ENCODE measurements around the gene EPHB3.

The EPHB3 gene

GRCh38 chr3:184561061-184561912, at the start of gene EPHB3:
Gene EPHB3 (plus strand): TSS chr3:184561785. CDS start chr3:184562236, 451 bp downstream.
- DNase-seq (ENCODE audit: low read depth, low spot score): peak; percentile 95

- no peak for DNase-seq (ENCODE audit: low read depth, low spot score)
Measured at GRCh38 chr3:184512621-184513020, 49.0 kb upstream of the EPHB3 start.

- peak; percentile 29 for DNase-seq (ENCODE audit: low read depth, low spot score)
Measured at GRCh38 chr3:184513276-184514170, 48.1 kb upstream of the EPHB3 start.

GRCh38 chr3:184514171-184514490, 47.5 kb upstream of the EPHB3 start:
- no peak for DNase-seq (ENCODE audit: low read depth, low spot score)

- no peak for DNase-seq (ENCODE audit: low read depth, low spot score)
Measured at GRCh38 chr3:184523825-184524615, 37.6 kb upstream of the EPHB3 start.

GRCh38 chr3:184524981-184525336, 36.6 kb upstream of the EPHB3 start:
- no peak for DNase-seq (ENCODE audit: low read depth, low spot score)

- DNase-seq (ENCODE audit: low read depth, low spot score): no peak
Measured at GRCh38 chr3:184525337-184526087, 36.1 kb upstream of the EPHB3 start.

GRCh38 chr3:184526088-184526433, 35.5 kb upstream of the EPHB3 start:
- no peak for DNase-seq (ENCODE audit: low read depth, low spot score)

GRCh38 chr3:184531626-184532280, 29.8 kb upstream of the EPHB3 start:
- DNase-seq (ENCODE audit: low read depth, low spot score): no peak

GRCh38 chr3:184532940-184533732, 28.4 kb upstream of the EPHB3 start:
- no peak for DNase-seq (ENCODE audit: low read depth, low spot score)

- no peak for DNase-seq (ENCODE audit: low read depth, low spot score)
Measured at GRCh38 chr3:184537885-184538665, 23.5 kb upstream of the EPHB3 start.

- no peak for DNase-seq (ENCODE audit: low read depth, low spot score)
Measured at GRCh38 chr3:184538666-184539431, 22.7 kb upstream of the EPHB3 start.

GRCh38 chr3:184539801-184540435, 21.7 kb upstream of the EPHB3 start:
- DNase-seq (ENCODE audit: low read depth, low spot score): no peak

- no peak for DNase-seq (ENCODE audit: low read depth, low spot score)
Measured at GRCh38 chr3:184540777-184541681, 20.6 kb upstream of the EPHB3 start.

- DNase-seq (ENCODE audit: low read depth, low spot score): no peak
Measured at GRCh38 chr3:184541886-184542562, 19.6 kb upstream of the EPHB3 start.

- no peak for DNase-seq (ENCODE audit: low read depth, low spot score)
Measured at GRCh38 chr3:184542577-184542976, 19.0 kb upstream of the EPHB3 start.
